ENCODE results near the gene EML3.

EML3 gene

DNA sequence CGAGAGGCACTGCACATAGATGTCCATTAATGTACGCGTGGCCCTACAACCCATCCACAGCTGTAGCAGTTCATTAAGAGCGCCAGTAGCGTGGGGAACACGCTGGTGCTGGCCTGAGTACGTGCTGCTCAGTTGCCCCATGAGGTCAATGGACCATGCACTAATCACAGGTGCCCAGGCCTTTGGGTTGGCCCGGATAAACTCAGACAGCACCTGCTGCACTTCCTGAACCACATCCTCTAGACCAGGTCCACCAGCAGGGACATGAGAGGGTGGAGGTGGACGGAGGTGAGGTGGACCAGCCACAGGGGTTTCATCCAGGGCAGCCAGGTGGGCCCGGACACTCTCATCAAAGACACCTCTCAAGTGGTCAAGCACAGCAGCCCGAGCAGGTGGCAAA lies 36.9 kb upstream of the EML3 start:
- Histone ChIP-seq H3K9me3 (ENCODE audit: control extremely low read depth in 1 of 5, control insufficient read depth in 4 of 5, insufficient read depth in 2 of 5, low read depth in 1 of 5, low read length in 4 of 5) (no peaks in the 10 kb centered on the region), H3K27ac (ENCODE audit: insufficient read depth in 1 of 2, low read depth in 1 of 2, low read length in 2 of 2, poor library complexity in 1 of 2, severe bottlenecking in 2 of 2) (no peak overlapping the region), H3K27me3 (replicated peaks in 2 of 5; ENCODE audit: control insufficient read depth in 4 of 5, insufficient read depth in 5 of 5, low read length in 4 of 5) (no peaks in the 10 kb centered on the region), H3K36me3 (ENCODE audit: control insufficient read depth in 4 of 4, insufficient read depth in 4 of 4, low read length in 3 of 4) (peaks cover 7 to 35% (median 22%) of the 10 kb centered on the region in 4 experiments), H3K4me3 (ENCODE audit: control insufficient read depth in 1 of 7, extremely low read depth in 1 of 7, insufficient read depth in 4 of 7, low read depth in 2 of 7, low read length in 6 of 7) (no peak overlapping the region), H3K4me1 (ENCODE audit: control extremely low read depth in 1 of 4, control insufficient read depth in 4 of 4, insufficient read depth in 4 of 4, low read length in 3 of 4) (peaks cover 0 to 41% (median 33%) of the 10 kb centered on the region in 4 experiments)
- POLR2A ChIA-PET, result interaction anchor here (1.9 kb wide), 1 partner anchor 16 kb away, joined by 6 read pairs; the partner anchor contains the start of genes C11orf98 and CSKMT
- no peak for DNase-seq
- CTCF ChIA-PET, result interaction anchor here (0.8 to 6.0 kb wide), 4 partner anchors 19 to 60 kb away, joined by 3 to 33 read pairs (median 5); partner anchors contain the start of genes C11orf98, CSKMT, LBHD1 and UQCC3
- WGBS (ENCODE audit: insufficient coverage), result 92% methylated on average over 11 of the region's 11 CpGs

DNA sequence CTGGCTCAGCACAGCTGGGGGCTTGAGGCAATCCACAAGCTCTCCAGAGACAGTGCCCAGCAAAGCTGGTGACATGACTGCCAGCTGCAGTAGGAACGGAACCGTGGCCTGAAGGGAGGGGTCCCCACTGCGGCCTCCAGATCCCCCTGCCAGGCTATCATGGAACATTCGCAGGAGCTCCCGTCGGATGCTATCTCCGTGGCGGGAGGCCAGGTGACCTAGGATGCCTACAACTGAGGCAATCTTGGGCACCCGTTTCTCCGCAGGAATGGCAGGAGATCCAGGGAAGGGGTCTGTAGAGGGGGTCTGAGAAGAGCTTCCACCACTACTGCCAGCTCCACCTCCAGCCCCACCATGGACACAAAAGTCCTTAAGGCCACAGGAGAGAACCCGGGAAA lies 36.4 kb upstream of the EML3 start:
- H3K9me3 ChIP-seq (ENCODE audit: control extremely low read depth in 1 of 5, control insufficient read depth in 4 of 5, insufficient read depth in 2 of 5, low read depth in 1 of 5, low read length in 4 of 5), result no peaks in the 10 kb centered on the region
- no peak for DNase-seq
- CTCF ChIA-PET, result interaction anchor here (0.8 to 6.0 kb wide), 8 partner anchors 7 to 61 kb away, joined by 3 to 33 read pairs (median 4); partner anchors contain the start of genes C11orf98, CSKMT, LBHD1 and UQCC3
- 99% methylated on average over 9 of the region's 11 CpGs for WGBS (ENCODE audit: insufficient coverage)
- no peaks in the 10 kb centered on the region for H3K27me3 ChIP-seq (replicated peaks in 2 of 5; ENCODE audit: control insufficient read depth in 4 of 5, insufficient read depth in 5 of 5, low read length in 4 of 5)
- H3K4me1 ChIP-seq (ENCODE audit: control extremely low read depth in 1 of 4, control insufficient read depth in 4 of 4, insufficient read depth in 4 of 4, low read length in 3 of 4), result peaks cover 0 to 44% (median 33%) of the 10 kb centered on the region in 4 experiments
- POLR2A ChIA-PET, result no interaction called here
- no peak overlapping the region for H3K4me3 ChIP-seq (ENCODE audit: control insufficient read depth in 1 of 7, extremely low read depth in 1 of 7, insufficient read depth in 4 of 7, low read depth in 2 of 7, low read length in 6 of 7)
- peaks cover 8 to 40% (median 24%) of the 10 kb centered on the region in 4 experiments for H3K36me3 ChIP-seq (ENCODE audit: control insufficient read depth in 4 of 4, insufficient read depth in 4 of 4, low read length in 3 of 4)
- no peak overlapping the region for H3K27ac ChIP-seq (ENCODE audit: insufficient read depth in 1 of 2, low read depth in 1 of 2, low read length in 2 of 2, poor library complexity in 1 of 2, severe bottlenecking in 2 of 2)

- Histone ChIP-seq H3K9me3 (ENCODE audit: control extremely low read depth in 1 of 5, control insufficient read depth in 4 of 5, insufficient read depth in 2 of 5, low read depth in 1 of 5, low read length in 4 of 5) (no peaks in the 10 kb centered on the region), H3K4me1 (ENCODE audit: control extremely low read depth in 1 of 4, control insufficient read depth in 4 of 4, insufficient read depth in 4 of 4, low read length in 3 of 4) (peaks cover 0 to 40% (median 30%) of the 10 kb centered on the region in 4 experiments), H3K4me3 (ENCODE audit: control insufficient read depth in 1 of 7, extremely low read depth in 1 of 7, insufficient read depth in 4 of 7, low read depth in 2 of 7, low read length in 6 of 7) (no peak overlapping the region), H3K27me3 (replicated peaks in 2 of 5; ENCODE audit: control insufficient read depth in 4 of 5, insufficient read depth in 5 of 5, low read length in 4 of 5) (no peaks in the 10 kb centered on the region), H3K36me3 (ENCODE audit: control insufficient read depth in 4 of 4, insufficient read depth in 4 of 4, low read length in 3 of 4) (peaks cover 8 to 45% (median 24%) of the 10 kb centered on the region in 4 experiments), H3K27ac (ENCODE audit: insufficient read depth in 1 of 2, low read depth in 1 of 2, low read length in 2 of 2, poor library complexity in 1 of 2, severe bottlenecking in 2 of 2) (no peak overlapping the region)
- 95% methylated on average over 23 of the region's 24 CpGs for whole genome bisulfite sequencing (ENCODE audit: insufficient coverage)
- DNase-seq, result no peak
- CTCF ChIA-PET, result interaction anchor here (0.8 to 6.0 kb wide), 9 partner anchors 7 to 61 kb away, joined by 3 to 33 read pairs (median 4); partner anchors contain the start of genes C11orf98, CSKMT, LBHD1 and UQCC3
- POLR2A ChIA-PET, result interaction anchor here (3.0 kb wide), 1 partner anchor 17 kb away, joined by 23 read pairs; the partner anchor contains the start of genes C11orf98 and CSKMT
Observed at GRCh38 chr11:62648185-62648966, 35.8 kb upstream of the EML3 start.

DNA sequence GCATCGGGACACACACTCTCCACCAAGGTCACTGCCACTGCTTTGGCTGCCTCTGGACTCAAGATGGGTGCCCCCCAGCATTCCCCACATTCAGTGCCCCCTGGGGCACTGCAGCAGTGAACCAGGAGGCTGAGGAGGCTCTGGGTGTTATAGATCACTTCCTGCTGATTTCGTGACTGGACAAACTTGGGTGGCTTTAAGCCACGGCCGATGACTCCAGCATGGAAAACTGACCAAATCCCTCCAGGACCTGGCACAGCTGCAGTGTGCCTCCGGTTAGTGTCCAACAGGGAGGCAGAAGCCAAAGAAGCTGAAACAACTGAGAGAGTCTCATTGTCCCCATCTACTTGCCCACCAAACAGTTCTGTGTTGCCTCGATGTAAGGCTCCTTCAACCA lies 35.0 kb upstream of the EML3 start:
- ChIA-PET POLR2A (interaction anchor here (3.0 kb wide), 1 partner anchor 17 kb away, joined by 23 read pairs; the partner anchor contains the start of genes C11orf98 and CSKMT), CTCF (interaction anchor here (1.0 to 6.0 kb wide), 7 partner anchors 8 to 139 kb away, joined by 4 to 33 read pairs (median 4); partner anchors contain the start of genes C11orf98, CSKMT, LBHD1 and UQCC3)
- Histone ChIP-seq H3K36me3 (ENCODE audit: control insufficient read depth in 4 of 4, insufficient read depth in 4 of 4, low read length in 3 of 4) (peaks cover 11 to 51% (median 26%) of the 10 kb centered on the region in 4 experiments), H3K9me3 (ENCODE audit: control extremely low read depth in 1 of 5, control insufficient read depth in 4 of 5, insufficient read depth in 2 of 5, low read depth in 1 of 5, low read length in 4 of 5) (no peaks in the 10 kb centered on the region), H3K4me1 (ENCODE audit: control extremely low read depth in 1 of 4, control insufficient read depth in 4 of 4, insufficient read depth in 4 of 4, low read length in 3 of 4) (peaks cover 0 to 36% (median 28%) of the 10 kb centered on the region in 4 experiments), H3K4me3 (ENCODE audit: control insufficient read depth in 1 of 7, extremely low read depth in 1 of 7, insufficient read depth in 4 of 7, low read depth in 2 of 7, low read length in 6 of 7) (no peak overlapping the region), H3K27ac (ENCODE audit: insufficient read depth in 1 of 2, low read depth in 1 of 2, low read length in 2 of 2, poor library complexity in 1 of 2, severe bottlenecking in 2 of 2) (no peak overlapping the region), H3K27me3 (replicated peaks in 2 of 5; ENCODE audit: control insufficient read depth in 4 of 5, insufficient read depth in 5 of 5, low read length in 4 of 5) (no peaks in the 10 kb centered on the region)
- DNase-seq, result no peak
- WGBS (ENCODE audit: insufficient coverage), result 100% methylated on average over 6 of the region's 6 CpGs

- H3K9me3 ChIP-seq (ENCODE audit: control extremely low read depth in 1 of 5, control insufficient read depth in 4 of 5, insufficient read depth in 2 of 5, low read depth in 1 of 5, low read length in 4 of 5), result no peaks in the 10 kb centered on the region
- WGBS (ENCODE audit: insufficient coverage), result 87% methylated on average over 25 of the region's 32 CpGs
- no peaks in the 10 kb centered on the region for H3K27me3 ChIP-seq (replicated peaks in 2 of 5; ENCODE audit: control insufficient read depth in 4 of 5, insufficient read depth in 5 of 5, low read length in 4 of 5)
- no peak for DNase-seq
- H3K36me3 ChIP-seq (ENCODE audit: control insufficient read depth in 4 of 4, insufficient read depth in 4 of 4, low read length in 3 of 4), result peaks cover 13 to 53% (median 26%) of the 10 kb centered on the region in 4 experiments
- peak overlapping the region in 2 of 7 experiments; percentile 90 to 97 for H3K4me3 ChIP-seq (ENCODE audit: control insufficient read depth in 1 of 7, extremely low read depth in 1 of 7, insufficient read depth in 4 of 7, low read depth in 2 of 7, low read length in 6 of 7)
- ChIA-PET CTCF (interaction anchor here (1.0 to 6.0 kb wide), 7 partner anchors 9 to 139 kb away, joined by 4 to 33 read pairs (median 12); partner anchors contain the start of genes C11orf98, CSKMT, LBHD1 and TUT1), POLR2A (interaction anchor here (0.6 to 3.0 kb wide), 8 partner anchors 9 to 185 kb away, joined by 3 to 23 read pairs (median 4); partner anchors contain the start of genes B3GAT3, C11orf98, CSKMT and TUT1)
- peak overlapping the region in 1 of 2 experiments; percentile 97 for H3K27ac ChIP-seq (ENCODE audit: insufficient read depth in 1 of 2, low read depth in 1 of 2, low read length in 2 of 2, poor library complexity in 1 of 2, severe bottlenecking in 2 of 2)
- peaks cover 0 to 31% (median 24%) of the 10 kb centered on the region in 4 experiments for H3K4me1 ChIP-seq (ENCODE audit: control extremely low read depth in 1 of 4, control insufficient read depth in 4 of 4, insufficient read depth in 4 of 4, low read length in 3 of 4)
Observed at GRCh38 chr11:62646825-62647608, 34.4 kb upstream of the EML3 start.

DNA sequence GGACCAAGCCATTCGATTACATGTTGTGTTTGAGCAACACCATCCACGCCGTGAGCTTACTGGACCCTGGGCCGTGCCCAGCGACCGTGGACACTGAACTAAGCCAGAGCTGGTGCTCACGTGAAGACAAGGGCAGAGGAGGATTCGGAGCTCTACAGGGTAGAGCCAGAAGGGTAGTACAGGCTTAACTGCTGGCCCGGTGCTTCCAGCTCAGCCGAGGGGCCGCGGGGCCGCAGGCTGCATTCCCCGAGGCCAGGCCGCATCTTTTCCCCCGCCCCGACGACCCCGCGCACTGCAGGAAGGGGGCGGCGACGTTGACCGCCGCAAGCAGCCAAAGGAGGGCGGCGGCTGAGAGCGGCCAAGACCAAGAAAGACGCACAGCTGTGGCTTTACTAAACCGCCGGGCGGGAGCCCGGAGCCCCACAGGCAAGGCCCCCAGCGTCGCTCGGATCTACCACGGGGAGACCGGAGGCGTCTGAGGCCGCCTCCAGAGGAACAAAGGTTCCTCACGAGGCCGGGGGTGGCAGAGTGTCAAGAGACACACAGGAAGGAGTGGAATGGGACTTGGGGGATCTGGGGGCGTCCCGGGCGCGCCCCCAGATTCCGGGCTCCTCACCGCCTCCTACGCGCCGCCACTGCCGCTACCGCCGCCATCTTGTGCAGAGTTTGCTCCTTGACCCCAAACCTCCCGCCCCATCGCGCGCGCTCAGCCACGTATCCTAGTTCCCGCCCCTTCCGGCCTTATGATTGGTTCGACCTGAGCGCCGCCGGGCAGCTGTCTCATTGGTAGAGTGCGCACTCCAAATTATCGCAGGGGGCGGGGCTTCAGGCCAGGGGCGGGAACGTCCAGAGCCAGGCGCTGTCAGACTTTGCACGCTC lies 33.6 kb upstream of the EML3 start, which contains the start of gene GANAB:
Gene GANAB (minus strand): TSS at position 668 of the 879 bp plus-strand sequence. CDS start 14 bp downstream, at position 654.
- Histone ChIP-seq H3K27ac (ENCODE audit: insufficient read depth in 1 of 2, low read depth in 1 of 2, low read length in 2 of 2, poor library complexity in 1 of 2, severe bottlenecking in 2 of 2) (peak within 1 kb of the TSS; percentile 93 to 97), H3K4me1 (ENCODE audit: control extremely low read depth in 1 of 4, control insufficient read depth in 4 of 4, insufficient read depth in 4 of 4, low read length in 3 of 4) (peaks cover 0 to 25% (median 21%) of the 10 kb centered on the region in 4 experiments), H3K9me3 (ENCODE audit: control extremely low read depth in 1 of 5, control insufficient read depth in 4 of 5, insufficient read depth in 2 of 5, low read depth in 1 of 5, low read length in 4 of 5) (no peaks in the 10 kb centered on the region), H3K36me3 (ENCODE audit: control insufficient read depth in 4 of 4, insufficient read depth in 4 of 4, low read length in 3 of 4) (peaks cover 13 to 53% (median 26%) of the 10 kb centered on the region in 4 experiments), H3K27me3 (replicated peaks in 2 of 5; ENCODE audit: control insufficient read depth in 4 of 5, insufficient read depth in 5 of 5, low read length in 4 of 5) (no peaks in the 10 kb centered on the region), H3K4me3 (ENCODE audit: control insufficient read depth in 1 of 7, extremely low read depth in 1 of 7, insufficient read depth in 4 of 7, low read depth in 2 of 7, low read length in 6 of 7) (peak within 1 kb of the TSS; percentile 81 to 100 (median 92))
- CTCF ChIA-PET, result interaction anchor here (1.0 to 6.0 kb wide), 6 partner anchors 10 to 106 kb away, joined by 3 to 33 read pairs (median 12); partner anchors contain the start of genes B3GAT3, C11orf98, CSKMT and LBHD1
- DNase-seq, result peak; percentile 98 to 99 (median 99)
- POLR2A ChIA-PET, result interaction anchor here (0.5 to 3.0 kb wide), 11 partner anchors 8 to 1624 kb away, joined by 3 to 23 read pairs (median 4); partner anchors contain the start of genes B3GAT3, C11orf98, CSKMT and TUT1
- 0% methylated on average over 61 of the region's 73 CpGs for WGBS (ENCODE audit: insufficient coverage)
